ENCODE measurements around the gene ELK1. TPM values are rescaled to one million over a fixed set of nuclear protein-coding genes. Genes with fewer than 3 reads are reported as not detected.
"Not testable (repeated sequence)": the region's sequence is repeated elsewhere in the genome, so short reads cannot be mapped to it uniquely, and the experiment has no call there.

Gene ELK1
- total RNA-seq, 1 donor from 2014 or later = 40.9 TPM

DNA sequence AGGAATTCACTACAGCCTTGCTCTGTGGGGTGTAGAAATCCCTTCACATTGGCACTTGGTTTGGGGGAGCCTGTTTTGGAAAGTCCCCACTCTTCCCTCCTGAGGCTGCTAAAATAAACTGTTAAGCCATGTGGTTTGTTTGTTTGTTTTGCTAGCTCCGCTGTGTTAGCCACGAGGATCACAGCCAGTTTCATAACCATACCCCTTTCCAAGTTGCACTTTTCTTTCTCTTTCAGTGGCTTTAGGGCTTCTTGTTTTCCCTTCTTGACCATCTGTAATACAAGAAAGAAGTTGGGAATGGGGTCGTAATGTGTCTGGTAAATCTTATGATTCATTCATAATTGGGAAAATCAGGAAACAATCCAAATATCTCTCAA lies 33.5 kb upstream of the ELK1 start:
- TF ChIP-seq, protein P1, sequence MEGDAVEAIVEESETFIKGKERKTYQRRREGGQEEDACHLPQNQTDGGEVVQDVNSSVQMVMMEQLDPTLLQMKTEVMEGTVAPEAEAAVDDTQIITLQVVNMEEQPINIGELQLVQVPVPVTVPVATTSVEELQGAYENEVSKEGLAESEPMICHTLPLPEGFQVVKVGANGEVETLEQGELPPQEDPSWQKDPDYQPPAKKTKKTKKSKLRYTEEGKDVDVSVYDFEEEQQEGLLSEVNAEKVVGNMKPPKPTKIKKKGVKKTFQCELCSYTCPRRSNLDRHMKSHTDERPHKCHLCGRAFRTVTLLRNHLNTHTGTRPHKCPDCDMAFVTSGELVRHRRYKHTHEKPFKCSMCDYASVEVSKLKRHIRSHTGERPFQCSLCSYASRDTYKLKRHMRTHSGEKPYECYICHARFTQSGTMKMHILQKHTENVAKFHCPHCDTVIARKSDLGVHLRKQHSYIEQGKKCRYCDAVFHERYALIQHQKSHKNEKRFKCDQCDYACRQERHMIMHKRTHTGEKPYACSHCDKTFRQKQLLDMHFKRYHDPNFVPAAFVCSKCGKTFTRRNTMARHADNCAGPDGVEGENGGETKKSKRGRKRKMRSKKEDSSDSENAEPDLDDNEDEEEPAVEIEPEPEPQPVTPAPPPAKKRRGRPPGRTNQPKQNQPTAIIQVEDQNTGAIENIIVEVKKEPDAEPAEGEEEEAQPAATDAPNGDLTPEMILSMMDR (IDR thresholded peaks at IDR 0.05) = no peak

DNA sequence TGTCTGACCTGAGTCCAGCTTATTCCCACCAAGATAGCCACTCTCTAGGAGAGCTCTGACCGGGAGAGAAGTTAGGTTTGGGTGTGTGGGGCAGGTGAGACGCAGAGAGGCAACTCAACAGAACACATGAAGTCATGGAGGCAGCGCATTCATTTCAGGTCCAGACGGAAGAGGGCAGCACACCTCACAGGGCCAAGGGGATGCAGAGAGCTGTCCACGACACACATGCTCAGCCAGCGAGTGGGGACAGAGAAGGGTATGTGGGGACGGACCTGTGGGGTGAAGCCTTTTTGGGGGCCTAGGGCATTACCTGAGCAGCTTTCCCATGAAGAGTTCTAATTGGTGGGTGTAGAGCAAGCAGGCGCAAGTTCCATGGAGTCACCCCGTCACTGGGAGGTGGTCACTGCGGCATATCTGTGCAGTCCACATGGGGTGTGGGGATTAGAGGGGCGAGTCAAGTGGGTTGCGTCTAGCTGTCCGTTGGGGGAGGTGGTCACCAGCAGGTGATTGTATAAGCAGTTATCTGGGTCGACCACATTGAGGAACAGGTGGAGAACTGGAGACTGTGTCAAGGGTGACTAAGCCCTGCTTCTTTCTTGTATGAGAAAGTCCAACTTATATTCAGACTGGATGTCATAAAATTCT lies 32.9 kb upstream of the ELK1 start:
- Mint-ChIP-seq H3K4me3 (ENCODE audit: unreplicated experiment) (no peak overlapping the region), H3K27me3 (ENCODE audit: unreplicated experiment) (peaks cover 7% of the 10 kb centered on the region), H3K4me1 (ENCODE audit: unreplicated experiment) (no peaks in the 10 kb centered on the region), H3K36me3 (ENCODE audit: unreplicated experiment) (no peaks in the 10 kb centered on the region), H3K27ac (ENCODE audit: unreplicated experiment) (no peak overlapping the region), H3K9me3 (ENCODE audit: unreplicated experiment) (peaks cover 10% of the 10 kb centered on the region)
- DNase-seq (ENCODE audit: extremely low spot score, unreplicated experiment) = no peak
- TF ChIP-seq, protein P1 (IDR thresholded peaks at IDR 0.05) = no peak

More for the DNA sequence above, 33.5 kb upstream of the ELK1 start:
- H3K9me3 Mint-ChIP-seq (ENCODE audit: unreplicated experiment) = peaks cover 8% of the 10 kb centered on the region
- H3K27ac Mint-ChIP-seq (ENCODE audit: unreplicated experiment) = no peak overlapping the region
- no peak for DNase-seq (ENCODE audit: extremely low spot score, unreplicated experiment)
- H3K4me3 Mint-ChIP-seq (ENCODE audit: unreplicated experiment) = no peak overlapping the region
- peaks cover 8% of the 10 kb centered on the region for H3K27me3 Mint-ChIP-seq (ENCODE audit: unreplicated experiment)
- no peaks in the 10 kb centered on the region for H3K4me1 Mint-ChIP-seq (ENCODE audit: unreplicated experiment)
- no peaks in the 10 kb centered on the region for H3K36me3 Mint-ChIP-seq (ENCODE audit: unreplicated experiment)

DNA sequence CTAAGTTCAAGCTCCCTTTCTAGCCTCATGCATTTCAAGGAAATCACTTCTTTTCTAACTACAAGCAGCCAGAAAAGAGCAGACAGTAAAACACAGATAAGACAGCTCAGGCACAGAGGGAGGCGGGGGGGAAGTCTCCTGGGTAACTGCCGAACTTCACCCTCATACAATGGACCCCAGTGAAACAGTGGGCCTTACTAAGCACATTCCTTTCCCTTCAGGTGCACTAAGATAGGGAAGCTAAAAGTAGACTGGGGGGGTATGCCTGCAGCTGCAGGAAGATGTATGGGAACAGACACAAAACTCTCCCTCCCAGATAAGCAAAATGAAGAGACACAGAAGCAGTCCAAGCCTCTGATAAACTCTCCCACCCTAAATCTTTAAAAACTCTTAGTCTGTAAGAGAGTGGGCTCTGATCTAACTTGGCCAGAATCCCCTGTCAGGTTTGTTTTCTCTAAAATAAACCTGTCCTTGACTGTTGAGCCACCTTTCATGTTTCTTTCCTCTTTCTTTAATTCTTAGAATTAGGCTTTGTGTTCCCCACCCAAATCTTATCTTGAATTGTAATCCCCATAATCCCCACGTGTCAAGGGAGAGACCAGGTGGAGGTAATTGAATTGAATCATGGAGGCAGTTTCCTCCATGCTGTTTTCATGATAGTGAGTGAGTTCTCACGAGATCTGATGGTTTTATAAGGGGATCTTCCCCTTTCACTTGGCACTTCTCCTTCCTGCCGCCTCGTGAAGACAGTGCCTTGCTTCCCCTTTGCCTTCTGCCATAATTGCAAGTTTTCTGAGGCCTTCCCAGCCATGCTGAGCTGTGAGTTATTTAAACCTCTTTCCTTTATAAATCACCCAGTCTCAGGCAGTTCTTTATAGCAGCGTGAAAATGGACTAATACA lies 25.8 kb upstream of the ELK1 start:
- H3K9me3 Mint-ChIP-seq (ENCODE audit: unreplicated experiment) = peaks cover 11% of the 10 kb centered on the region
- not testable (repeated sequence) for H3K4me3 Mint-ChIP-seq (ENCODE audit: unreplicated experiment); DNase-seq (ENCODE audit: extremely low spot score, unreplicated experiment); H3K4me1 Mint-ChIP-seq (ENCODE audit: unreplicated experiment); H3K27ac Mint-ChIP-seq (ENCODE audit: unreplicated experiment); H3K36me3 Mint-ChIP-seq (ENCODE audit: unreplicated experiment); H3K27me3 Mint-ChIP-seq (ENCODE audit: unreplicated experiment)

DNA sequence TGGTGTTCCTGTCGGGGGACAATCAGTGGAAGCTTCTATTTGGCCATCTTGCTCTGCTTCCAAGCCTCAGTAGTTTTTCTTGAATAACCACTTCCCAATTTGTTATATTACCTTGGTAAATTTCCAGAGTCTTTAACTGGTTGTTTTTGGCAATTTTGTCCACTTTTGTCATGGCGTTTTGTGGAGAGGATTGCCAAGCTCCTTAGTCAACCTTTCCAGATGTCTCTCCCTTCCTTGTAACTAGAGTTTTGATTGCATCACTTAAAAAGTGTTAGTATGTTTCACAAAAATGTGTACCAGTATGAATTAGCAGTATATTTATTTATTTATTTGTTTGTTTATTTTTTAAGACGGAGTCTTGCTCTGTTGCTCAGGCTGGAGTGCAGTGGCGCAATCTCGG lies 24.4 kb upstream of the ELK1 start:
- H3K9me3 Mint-ChIP-seq (ENCODE audit: unreplicated experiment) = peaks cover 4% of the 10 kb centered on the region
- H3K27ac Mint-ChIP-seq (ENCODE audit: unreplicated experiment) = no peak overlapping the region
- TF ChIP-seq, protein P1 (IDR thresholded peaks at IDR 0.05) = no peak
- no peak overlapping the region for H3K4me3 Mint-ChIP-seq (ENCODE audit: unreplicated experiment)
- H3K27me3 Mint-ChIP-seq (ENCODE audit: unreplicated experiment) = peaks cover 2% of the 10 kb centered on the region
- no peaks in the 10 kb centered on the region for H3K36me3 Mint-ChIP-seq (ENCODE audit: unreplicated experiment)
- no peak for DNase-seq (ENCODE audit: extremely low spot score, unreplicated experiment)
- no peaks in the 10 kb centered on the region for H3K4me1 Mint-ChIP-seq (ENCODE audit: unreplicated experiment)

DNA sequence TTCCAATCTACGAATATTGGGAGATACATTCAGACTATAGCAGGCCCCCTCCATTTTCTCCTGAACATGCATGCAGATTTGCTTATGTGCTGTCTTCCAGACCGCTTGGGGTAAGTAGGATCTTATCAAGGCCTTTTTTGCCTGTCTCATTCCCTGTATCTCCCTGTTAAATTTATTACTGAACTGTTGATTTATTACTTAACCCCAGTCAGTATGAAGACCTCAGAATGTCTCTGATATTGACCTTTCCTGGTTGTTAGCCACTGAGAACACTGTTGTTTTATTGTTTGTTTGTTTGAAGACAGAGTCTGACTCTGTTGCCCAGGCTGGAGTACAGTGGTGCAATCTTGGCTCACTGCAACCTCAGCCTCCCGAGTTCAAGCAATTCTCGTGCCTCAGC lies 15.4 kb upstream of the ELK1 start:
- DNase-seq (ENCODE audit: extremely low spot score, unreplicated experiment); H3K4me3 Mint-ChIP-seq (ENCODE audit: unreplicated experiment); H3K36me3 Mint-ChIP-seq (ENCODE audit: unreplicated experiment); H3K4me1 Mint-ChIP-seq (ENCODE audit: unreplicated experiment); H3K27ac Mint-ChIP-seq (ENCODE audit: unreplicated experiment); H3K9me3 Mint-ChIP-seq (ENCODE audit: unreplicated experiment); H3K27me3 Mint-ChIP-seq (ENCODE audit: unreplicated experiment): not testable (repeated sequence)

DNA sequence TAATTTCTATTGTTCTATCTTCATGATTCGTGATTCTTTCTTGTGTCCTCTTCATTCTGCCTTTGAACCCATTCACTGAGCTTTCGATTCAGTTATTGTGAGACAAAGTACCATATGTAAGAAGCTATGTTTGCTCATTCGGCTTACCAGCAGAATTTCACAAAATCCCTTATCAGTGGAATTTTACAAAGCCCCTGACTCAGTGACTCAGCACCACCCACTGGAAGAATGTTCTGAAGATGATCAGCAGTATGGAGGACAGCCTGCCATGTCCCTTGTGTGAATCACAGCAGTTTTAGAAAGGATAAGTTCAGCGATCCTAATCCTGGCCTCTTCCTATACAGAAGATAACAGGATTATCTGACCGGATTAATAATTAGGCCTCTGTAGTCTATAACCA lies 14.4 kb upstream of the ELK1 start:
- Mint-ChIP-seq H3K36me3 (ENCODE audit: unreplicated experiment) (no peaks in the 10 kb centered on the region), H3K9me3 (ENCODE audit: unreplicated experiment) (peaks cover 11% of the 10 kb centered on the region), H3K27me3 (ENCODE audit: unreplicated experiment) (no peaks in the 10 kb centered on the region), H3K4me1 (ENCODE audit: unreplicated experiment) (peaks cover 7% of the 10 kb centered on the region), H3K27ac (ENCODE audit: unreplicated experiment) (no peak overlapping the region), H3K4me3 (ENCODE audit: unreplicated experiment) (no peak overlapping the region)
- peak; percentile 8 for DNase-seq (ENCODE audit: extremely low spot score, unreplicated experiment)
- TF ChIP-seq, protein P1 (IDR thresholded peaks at IDR 0.05) = no peak
